Globus pallidus (tissue), 1 donor: ENCODE data around the gene OBI1.

Source experiments
- DNase-seq: peaks from one replicate; pipeline ENCODE4 v3.0.0-alpha.2; 2015; ENCODE audit warnings: low spot score

Gene OBI1, protein sequence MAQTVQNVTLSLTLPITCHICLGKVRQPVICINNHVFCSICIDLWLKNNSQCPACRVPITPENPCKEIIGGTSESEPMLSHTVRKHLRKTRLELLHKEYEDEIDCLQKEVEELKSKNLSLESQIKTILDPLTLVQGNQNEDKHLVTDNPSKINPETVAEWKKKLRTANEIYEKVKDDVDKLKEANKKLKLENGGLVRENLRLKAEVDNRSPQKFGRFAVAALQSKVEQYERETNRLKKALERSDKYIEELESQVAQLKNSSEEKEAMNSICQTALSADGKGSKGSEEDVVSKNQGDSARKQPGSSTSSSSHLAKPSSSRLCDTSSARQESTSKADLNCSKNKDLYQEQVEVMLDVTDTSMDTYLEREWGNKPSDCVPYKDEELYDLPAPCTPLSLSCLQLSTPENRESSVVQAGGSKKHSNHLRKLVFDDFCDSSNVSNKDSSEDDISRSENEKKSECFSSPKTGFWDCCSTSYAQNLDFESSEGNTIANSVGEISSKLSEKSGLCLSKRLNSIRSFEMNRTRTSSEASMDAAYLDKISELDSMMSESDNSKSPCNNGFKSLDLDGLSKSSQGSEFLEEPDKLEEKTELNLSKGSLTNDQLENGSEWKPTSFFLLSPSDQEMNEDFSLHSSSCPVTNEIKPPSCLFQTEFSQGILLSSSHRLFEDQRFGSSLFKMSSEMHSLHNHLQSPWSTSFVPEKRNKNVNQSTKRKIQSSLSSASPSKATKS

DNA sequence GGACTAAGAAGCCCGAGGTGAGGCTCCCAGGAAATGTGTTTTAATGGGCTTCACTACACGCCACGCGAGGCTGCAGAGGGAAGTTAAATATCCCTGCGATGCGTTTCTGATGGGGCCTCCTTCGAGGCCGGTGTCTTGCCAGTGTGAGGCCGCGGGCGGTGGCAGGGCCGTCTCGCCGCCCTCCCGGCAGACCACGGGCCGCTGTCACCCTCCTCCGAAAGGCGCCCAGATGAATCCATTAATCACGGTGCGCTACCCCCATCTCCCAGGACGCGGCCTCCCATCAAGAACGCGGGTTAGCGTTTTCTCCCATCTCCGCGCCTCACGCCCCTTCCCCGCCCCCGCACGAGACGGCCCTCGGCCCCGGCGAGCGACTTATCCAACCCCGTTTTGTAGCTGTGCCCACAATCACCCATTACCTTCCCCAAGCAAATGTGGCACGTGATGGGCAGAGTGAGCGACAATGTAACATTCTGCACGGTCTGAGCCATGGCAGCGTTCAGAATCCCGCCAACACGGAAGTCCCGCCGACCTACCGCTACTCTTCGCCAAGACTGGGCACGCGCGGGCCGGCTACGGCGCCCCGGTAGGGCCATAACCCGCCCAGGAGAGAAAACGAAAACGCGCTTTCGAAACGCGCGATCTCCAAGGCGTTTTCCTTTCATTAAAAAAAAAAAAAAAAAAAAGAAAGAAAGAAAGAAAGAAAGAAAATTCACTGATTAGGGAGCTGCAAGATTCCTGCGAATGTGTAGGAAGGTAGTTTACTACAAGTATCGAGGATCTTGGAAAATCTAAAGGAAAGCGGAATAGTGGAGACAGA, at the start of gene OBI1:
TSS of gene OBI1 (minus strand) at position 526 of the 820 bp plus-strand sequence. CDS start at position 491, 35 bp downstream.
- peak; percentile 88 for DNase-seq

DNA sequence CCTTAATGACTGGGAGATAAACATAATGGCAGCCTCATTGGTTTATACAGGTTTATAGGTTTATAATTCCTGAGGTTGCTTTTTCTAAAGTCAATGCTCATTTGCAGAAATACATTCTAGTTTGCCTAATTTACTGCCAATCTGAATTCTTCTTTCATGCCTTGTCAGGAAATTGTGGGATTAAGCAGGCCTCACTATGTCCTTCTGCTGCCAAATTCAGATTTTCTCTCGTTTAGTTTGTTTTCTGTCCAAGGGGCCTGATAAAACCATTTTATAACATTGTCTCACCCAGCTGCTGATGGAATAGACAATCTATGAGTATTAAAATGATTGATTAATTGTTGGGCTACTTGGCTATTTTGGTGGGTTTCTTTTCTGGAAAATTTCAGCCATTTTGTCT, 42.4 kb upstream of the OBI1 start:
- no peak for DNase-seq

DNA sequence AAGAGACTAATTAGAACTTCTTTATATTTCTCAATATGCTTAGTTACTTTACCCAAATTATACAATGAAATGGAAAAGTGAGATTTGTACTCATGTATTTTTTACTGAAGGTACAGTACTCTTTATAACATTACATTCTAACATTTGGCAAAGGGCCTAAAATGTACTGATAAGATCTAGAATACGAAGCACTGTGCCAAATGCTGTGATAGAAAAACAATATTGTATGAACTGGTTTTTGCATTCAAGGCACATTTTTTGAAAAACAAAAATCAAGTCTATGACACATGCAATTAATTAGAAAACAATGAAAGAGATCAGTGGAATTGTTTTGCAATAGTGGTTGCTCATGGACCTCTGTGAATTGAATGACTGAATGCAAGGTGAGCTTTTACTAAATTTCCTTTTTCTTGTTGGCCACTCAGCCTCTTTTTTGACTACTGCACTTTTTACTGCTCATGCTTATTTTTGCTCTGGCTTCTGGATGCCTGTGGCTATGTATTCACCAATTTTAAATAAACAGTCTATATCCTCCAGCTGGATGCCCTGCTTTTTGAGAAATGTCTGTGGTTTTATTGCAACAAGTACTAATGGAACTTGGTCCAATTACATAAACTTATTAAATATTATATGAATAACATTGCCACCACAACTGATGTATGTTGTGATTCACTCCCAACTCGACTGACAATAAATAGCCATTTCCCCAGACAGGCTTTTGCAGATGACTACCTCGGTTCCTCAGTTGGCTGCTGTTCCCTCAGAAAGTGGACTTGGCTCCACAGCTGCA, 41.4 kb upstream of the OBI1 start:
- no peak for DNase-seq

DNA sequence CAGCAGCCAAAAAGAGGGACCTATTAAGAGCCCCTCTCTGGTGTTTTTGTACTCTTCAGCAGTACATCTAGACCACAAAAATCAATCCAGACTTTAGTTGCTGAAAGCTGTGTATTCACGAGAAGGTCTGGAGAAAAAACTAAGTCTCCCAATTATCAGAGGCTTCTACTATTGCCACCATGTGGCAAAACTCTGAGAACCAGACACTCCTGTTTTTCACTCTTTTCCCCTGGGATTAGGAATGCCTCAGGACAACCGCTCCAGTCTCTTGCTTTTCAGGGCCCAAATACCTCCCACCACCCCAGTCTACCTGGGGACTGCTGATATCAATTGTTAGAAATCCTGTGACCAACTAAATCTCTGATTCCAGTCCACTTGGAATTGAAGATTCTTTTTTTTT, 30.1 kb upstream of the OBI1 start:
- DNase-seq: no peak

DNA sequence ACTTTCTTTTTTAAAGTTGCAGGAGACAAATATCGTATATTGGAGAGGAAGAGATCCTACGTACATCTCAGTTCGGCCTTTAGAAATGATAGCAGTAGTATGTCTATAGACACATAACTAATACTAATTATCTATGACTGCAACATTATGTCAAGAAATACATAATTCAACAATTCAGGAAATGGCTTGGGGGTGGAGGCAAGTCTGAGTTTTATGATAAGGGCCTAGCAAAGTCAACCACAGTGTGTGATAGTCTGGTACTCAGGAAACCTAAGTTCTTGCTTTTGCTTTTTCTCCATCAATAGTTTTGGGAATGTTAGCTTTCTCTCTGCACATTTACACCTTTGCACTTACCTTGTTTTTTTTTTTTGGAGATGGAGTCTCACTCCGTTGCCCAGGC, 27.5 kb upstream of the OBI1 start:
- no peak for DNase-seq

DNA sequence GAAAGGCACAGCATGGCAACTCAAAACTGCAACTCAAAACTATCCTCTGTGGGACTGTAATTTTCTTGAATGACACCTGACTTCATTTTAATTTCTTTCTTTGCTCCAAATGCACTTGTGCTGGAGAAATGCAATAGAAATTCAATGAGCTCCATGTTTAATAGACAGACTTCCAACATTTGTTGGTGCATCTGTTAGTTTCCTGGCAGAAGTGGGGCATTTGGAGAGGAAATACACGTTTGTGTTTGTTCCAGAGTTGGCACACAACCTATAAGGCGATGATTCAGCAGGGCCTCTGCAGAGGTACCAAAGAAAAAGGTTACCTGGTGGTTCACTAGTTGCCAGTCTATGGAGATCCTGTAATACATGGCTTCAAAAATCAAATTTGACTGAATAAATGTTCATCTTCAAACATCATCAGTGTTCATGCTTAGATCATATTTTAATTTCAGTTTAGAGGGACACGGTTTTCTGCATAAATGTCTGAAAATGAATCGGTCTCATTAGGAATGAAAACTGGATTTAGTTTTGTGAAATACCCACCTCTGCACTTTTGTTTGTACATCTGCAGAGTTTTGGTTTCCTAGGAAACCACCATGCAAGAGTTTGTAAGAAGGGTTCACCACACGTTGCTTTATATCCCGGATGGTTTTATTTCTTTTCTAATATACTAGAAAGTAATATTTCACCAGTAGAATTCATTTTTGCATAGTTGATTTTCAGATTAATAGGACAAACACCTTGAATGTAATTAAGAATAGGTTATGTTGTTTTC, 21.8 kb upstream of the OBI1 start:
- DNase-seq: no peak

DNA sequence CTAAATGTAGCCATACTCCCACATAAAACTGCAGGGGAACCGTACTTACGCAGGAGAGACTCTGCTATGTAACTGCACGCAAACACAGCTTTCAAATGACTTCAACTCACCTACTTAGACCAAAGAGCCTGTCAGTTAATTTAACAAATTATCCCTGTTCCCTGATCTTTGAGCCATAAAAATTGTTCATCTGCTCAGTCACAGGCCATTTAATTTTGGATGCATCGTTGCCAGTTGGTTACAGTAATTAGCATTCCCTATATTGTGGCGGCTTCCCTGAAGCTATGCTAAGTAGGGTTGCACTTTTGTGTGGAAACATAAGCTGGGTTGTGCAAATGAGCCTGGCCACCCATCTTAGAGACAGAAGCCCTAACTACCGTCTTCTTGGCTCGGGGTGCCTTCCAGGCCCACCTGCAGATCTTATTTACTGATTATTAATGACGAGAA, 21.2 kb upstream of the OBI1 start:
- DNase-seq: no peak

DNA sequence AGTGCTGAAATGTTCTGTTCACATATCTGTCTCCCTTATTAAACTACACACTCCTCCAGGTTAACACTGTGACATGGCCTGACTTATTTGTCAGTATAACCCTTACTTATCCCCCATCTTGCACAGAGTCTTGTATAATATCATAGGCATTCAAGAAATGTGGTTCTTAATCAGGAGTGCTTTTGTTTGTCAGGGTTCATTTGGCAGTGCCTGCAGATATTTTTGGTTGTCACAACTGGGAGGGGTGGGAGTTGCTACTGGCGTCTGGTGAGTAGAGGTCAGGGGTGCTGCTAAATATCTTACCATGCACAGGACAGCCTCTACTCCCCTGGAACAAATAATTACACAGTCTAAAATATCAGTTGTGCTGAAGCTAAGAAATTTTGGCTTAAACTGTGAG, 20.4 kb upstream of the OBI1 start:
- DNase-seq: no peak

DNA sequence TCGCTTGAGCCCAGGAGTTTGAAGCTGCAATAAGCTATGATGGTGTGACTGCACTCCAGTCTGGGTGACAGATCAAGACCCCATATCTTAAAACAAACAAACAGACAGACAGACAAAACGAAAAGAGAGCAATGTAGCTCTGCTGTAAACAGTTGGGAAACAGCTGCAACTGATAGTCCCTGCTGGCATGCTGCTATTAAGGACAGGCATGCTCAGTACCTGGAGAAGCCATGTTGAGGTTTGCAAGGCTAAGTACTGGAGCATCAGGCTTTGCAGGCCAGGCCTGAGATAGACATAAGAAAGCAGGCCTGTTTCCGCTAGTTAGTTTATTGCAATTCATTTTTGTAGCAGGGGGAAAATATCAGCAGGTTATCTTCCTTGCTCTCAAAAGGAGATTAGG, 16.2 kb upstream of the OBI1 start:
- DNase-seq: no peak

DNA sequence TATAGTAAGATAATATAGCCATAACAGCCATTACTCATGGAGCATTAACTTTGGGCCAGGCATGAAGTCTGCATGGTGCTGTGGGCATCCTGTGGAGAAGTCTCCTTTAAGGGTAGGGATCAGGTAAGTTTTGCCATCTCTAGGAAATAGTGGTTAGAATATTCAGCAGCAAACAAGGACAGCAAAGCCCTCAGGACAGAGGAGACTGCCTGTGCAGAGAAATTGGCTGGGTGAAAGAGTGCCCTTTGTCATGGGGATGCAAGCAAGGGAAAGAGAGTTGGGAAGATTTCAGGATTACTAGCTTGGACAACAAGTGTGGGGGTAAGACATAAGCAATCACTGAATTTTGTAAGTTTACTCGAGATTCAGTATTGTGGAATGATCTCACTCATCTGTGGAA, 15.7 kb upstream of the OBI1 start:
- DNase-seq: no peak

DNA sequence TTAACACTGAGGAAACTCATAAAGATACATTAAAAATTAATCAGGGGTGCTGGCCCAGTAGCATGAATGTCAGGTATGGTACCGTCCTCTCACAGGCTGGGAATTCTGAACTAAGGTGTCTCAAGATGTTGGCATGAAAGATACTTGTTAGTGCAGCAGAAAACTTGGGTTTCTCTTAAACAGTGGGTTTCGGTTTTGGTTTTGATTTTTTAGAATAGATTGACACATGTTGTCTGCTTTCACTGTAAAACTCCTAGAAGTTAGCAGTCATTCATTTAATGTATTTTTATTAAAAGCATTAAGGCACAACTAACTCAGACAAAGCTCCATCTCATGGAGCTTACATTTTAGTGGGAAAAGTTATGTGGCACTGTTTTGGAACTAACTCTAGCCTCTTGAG, 3.5 kb upstream of the OBI1 start:
- DNase-seq: no peak

DNA sequence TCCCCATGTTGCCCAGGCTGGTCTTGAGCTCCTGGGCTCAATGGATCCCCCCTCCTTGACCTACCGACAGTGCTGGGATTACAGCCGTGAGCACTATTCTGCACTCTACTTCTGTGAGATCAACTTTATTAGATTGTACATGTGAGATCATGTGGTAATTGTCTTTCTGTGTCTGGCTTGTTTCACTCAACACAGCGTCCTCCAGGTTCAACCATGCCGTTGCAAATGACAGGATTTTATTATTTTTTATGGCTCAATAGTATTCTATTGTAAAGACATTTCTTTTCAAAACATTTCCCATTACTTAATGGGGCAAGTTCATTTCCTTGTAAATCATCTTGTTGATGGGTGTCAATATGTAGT, 1.5 kb upstream of the OBI1 start:
- no peak for DNase-seq

DNA sequence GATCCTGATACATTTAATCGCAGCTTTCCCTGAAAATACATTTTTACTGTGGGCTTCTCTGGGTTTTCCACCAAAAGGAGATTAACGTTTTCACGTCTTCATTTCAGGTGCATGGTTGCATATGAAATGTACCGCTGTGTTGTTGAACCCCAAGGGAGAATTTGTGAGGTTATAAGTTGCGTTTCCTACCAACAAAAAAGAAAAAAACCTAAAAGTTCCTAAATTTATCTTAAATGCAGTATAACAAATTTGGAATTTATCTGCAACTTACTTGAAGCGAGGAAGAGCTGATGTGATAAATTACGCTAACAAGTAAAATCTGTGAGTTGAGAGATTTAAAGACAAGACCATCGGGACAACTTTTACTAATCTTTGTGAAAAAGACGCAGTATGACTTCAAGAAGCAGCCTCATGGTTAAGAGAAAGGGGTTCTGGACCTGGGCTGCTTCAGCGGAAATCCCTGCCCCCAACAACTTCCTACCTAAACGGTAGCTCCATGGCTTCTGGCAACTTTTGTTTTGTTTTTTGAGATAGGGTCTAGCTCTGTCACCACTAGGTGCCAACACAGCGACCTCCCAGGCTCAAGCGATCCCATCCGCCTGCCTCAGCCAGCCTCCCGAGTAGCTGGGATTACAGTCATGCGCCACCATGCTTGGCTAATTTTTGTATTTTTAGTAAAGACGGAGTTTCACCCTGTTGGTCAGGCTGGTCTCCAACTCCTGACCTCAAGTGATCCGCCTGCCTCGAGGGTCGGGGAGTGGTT, 958 bp upstream of the OBI1 start:
- DNase-seq: peak; percentile 14

DNA sequence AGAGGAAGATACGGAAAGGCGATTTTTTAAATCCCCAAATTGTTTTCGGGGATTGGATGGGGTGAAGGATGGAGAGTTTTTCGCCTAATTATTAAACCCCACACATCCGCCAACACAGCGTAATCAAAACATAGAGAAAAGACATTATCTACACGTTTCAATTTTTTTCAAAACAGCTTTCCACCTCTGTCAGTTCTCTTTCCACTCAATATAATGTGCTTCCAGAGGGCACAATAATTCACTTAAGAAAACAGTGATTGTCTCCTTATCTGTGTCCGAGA, 435 bp upstream of the OBI1 start:
- DNase-seq: no peak

DNA sequence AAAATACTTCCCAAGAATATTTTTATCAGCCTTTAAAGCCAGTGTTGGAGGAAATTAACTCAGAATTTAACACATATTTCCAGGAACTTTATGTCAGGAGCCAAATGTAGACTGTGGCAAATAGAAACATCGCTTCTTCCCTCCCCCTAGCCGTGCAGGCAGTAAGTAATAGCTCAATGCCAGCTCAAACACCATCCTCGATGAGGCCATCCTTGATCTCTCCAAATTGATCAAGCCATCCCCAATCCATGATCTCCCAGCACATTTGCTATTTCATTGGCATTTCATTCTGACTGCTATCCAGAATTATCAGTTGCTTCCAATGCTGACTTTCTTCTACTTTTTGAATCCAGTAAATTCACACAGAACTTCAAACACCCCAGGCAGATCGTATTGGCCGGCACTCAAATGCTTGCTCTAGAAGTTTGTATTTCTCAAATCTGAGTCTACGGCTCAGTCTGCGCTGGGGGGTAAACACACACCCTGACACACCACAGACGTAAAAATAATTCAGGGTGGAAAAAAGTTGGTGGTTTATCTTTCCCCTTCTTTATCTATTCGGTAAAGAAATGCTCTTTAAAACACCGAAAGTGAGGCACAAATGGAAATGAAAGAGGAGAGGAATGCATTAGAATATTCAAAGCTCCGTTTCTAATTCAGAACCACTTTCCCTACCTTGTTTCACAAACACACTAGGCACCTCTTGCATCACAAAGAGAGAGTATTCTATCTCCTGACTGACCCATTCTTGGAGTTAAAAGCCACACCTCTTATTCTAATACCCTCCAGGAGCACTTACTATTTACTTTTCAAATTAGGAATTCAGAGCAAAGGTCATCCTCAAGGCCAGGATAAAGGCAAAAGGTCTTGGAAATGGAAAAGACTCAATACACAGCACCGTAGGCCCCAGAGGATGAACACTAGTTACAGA, 991 bp downstream of the OBI1 start:
- DNase-seq: no peak

DNA sequence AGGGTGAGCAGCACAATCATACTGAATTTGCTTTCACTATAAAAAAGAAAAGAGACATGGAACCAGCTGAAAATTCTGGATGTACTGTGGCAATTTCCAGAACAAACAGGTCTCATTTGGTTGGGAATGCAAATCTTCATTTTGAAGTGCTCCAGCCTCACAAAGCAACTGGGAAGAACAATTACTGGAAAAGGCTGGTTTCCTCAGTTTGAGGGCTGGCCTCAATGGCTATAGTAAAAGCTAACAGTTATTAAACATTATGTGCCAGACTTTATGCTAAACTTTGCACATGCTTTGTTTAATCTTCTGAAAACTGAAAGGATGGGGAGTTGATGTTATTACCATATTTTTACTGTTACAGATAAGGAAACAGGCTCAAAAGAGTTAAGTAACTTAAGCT, 3.0 kb downstream of the OBI1 start:
- DNase-seq: no peak

DNA sequence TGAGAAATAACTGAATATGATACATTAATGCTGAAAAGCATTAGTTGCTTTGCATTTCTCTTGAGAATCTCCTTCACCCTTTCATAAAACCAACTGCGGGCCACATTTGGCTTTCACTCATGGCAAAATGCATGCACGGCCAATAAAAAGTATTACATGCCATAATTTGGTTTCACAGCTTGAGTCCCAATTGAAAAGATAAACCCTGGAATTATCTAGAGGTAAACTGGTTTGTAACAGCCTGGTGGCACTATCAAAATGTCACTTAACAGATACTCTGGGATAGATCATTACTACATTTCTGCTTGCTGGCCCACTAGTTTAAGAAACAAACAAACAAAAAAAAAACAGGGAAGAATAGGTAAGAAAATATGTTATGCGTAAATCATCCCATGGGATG, 3.9 kb downstream of the OBI1 start:
- no peak for DNase-seq

DNA sequence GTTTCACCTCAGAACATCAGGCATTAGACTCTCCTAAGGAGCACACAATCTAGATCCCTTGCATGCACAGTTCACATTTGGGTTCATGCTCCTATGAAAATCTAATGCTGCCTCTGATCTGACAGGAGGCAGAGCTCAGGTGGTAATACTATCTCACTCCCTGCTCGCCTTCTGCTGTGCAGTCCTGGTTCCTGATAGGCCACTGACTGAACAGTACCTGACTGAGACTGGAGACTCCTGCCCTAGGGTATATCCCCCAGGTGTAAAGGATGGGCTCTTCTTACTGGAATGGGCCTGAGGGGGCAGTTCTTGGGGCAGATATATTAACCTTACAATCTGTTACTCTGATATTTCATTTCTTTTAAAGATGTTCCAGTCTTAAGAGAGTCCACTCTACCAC, 6.3 kb downstream of the OBI1 start:
- DNase-seq: no peak

DNA sequence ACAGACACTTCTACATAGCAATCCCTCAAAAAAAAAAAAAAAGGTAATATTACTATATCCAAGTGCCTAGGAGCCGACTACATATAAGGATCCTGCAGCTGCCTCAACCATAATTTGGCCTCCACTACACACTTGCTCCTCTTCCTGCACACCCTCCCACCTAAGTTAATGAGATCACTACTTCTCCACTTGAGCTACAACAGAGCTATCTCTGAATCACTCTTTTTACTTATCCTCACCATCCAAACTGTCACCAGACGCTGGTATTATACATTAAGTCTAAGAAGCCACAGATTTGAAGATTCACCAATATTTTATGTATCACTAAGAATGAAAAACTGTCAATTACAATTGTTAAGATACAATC, 8.3 kb downstream of the OBI1 start:
- no peak for DNase-seq
